Endodermal cell (in vitro differentiated cells): Measurements from ENCODE around the gene RNF111. TPM values are rescaled to one million over a fixed set of nuclear protein-coding genes. Genes with fewer than 3 reads are reported as not detected.

Experiments
- DNase-seq: peaks from one replicate; pipeline ENCODE4 v3.0.0-alpha.2; 2017
- H3K27ac ChIP-seq: 2 replicates; pipeline ENCODE4 v1.5.1; 2013; ENCODE audit warnings: mild to moderate bottlenecking, low read depth, low read length, moderate library complexity
- H3K27me3 ChIP-seq: 2 replicates; pipeline ENCODE4 v1.6.1; 2013; ENCODE audit warnings: mild to moderate bottlenecking, low read length, moderate library complexity; ENCODE audit not compliant: insufficient read depth, control insufficient read depth, poor library complexity, severe bottlenecking
- H3K36me3 ChIP-seq: 2 replicates; pipeline ENCODE4 v1.7.0; 2013; ENCODE audit warnings: mild to moderate bottlenecking, low read length, moderate library complexity; ENCODE audit not compliant: control insufficient read depth, insufficient read depth
- H3K4me1 ChIP-seq: one replicate; pipeline ENCODE4 v1.7.0; 2013; ENCODE audit warnings: low read length; ENCODE audit not compliant: control insufficient read depth, insufficient read depth
- H3K4me3 ChIP-seq: 2 replicates; pipeline ENCODE4 v1.5.1; 2013; ENCODE audit warnings: mild to moderate bottlenecking, low read length, moderate library complexity
- H3K9ac ChIP-seq: 2 replicates; pipeline ENCODE4 v1.6.1; 2013; ENCODE audit warnings: mild to moderate bottlenecking, low read length, moderate library complexity; ENCODE audit not compliant: poor library complexity, severe bottlenecking; ENCODE audit errors: extremely low read depth
- H3K9me3 ChIP-seq: 2 replicates; pipeline ENCODE4 v1.6.1; 2013; ENCODE audit warnings: mild to moderate bottlenecking, low read length, moderate library complexity; ENCODE audit not compliant: control insufficient read depth
- H3K27ac Mint-ChIP-seq: 2 replicates; pipeline ENCODE4 v1.8.0; 2020; ENCODE audit warnings: mixed read lengths
- H3K27me3 Mint-ChIP-seq: 2 replicates; pipeline ENCODE4 v1.8.0; 2021; ENCODE audit warnings: mild to moderate bottlenecking, mixed read lengths; ENCODE audit not compliant: insufficient read depth
- H3K36me3 Mint-ChIP-seq: 2 replicates; pipeline ENCODE4 v1.8.0; 2020; ENCODE audit warnings: low read depth, mixed read lengths
- H3K4me1 Mint-ChIP-seq: 2 replicates; pipeline ENCODE4 v1.8.0; 2020; ENCODE audit warnings: mixed read lengths
- H3K4me3 Mint-ChIP-seq: 2 replicates; pipeline ENCODE4 v1.8.0; 2020; ENCODE audit warnings: mild to moderate bottlenecking, moderate library complexity, mixed read lengths
- H3K9me3 Mint-ChIP-seq: 2 replicates; pipeline ENCODE4 v1.8.0; 2020; ENCODE audit warnings: mild to moderate bottlenecking, mixed read lengths
- CTCF ChIP-seq: fragments of 200-600 bp; sonication (generic); conservative IDR thresholded peaks from 2 replicates; pipeline ENCODE4 v1.5.0; 2021; ENCODE audit warnings: antibody characterized with exemption, mild to moderate bottlenecking
- WGBS, 2 experiments: methylation state at CpG; one replicate each; pipeline versions ENCODE4 v1.1.5 to v1.1.7; 2013; ENCODE audit warnings: missing lambda C conversion rate in 2 of 2, mixed read lengths in 1 of 2; ENCODE audit not compliant: insufficient coverage in 1 of 2, insufficient read length in 1 of 2; 5-methylcytosine and 5-hydroxymethylcytosine counted together
- total RNA-seq, 2 donors: library from RNA; stranded (reverse); fragmentation: NEBNext Ultra II Directional in 1 of 2; extraction: Animal tissue kit (Norgen Biotek cat#: 25700) in 1 of 2; gene quantifications; 2 replicates in 1 of 2; 3 replicates in 1 of 2; pipeline ENCODE4 v1.2.1, GENCODE V29; 2021

RNF111 gene
- total RNA-seq, 2 donors from 2014 or later: 31.6 to 31.9 TPM

DNA sequence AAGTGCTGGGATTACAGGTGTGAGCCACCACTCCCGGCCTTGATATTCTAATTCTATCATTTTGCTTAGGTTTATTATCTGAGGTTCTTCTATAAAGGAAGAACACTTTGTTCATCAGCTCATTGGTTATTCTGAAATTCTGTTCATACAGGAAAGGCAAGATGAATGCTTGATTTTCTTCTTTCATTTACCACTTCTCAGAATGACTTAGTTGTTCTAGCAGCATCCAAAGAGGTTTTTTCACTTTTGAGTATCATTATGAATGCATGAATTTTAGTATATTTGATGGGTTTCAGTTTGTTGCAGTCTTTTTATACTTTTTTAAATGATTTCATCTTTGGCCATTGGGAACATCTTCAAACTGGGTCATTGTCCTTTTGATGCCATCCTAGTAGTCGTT, 51.8 kb downstream of the RNF111 start:
- 88 to 100% methylated on average over 2 of the region's 2 CpGs for WGBS, 2 experiments
- DNase-seq: no peak
- Mint-ChIP-seq H3K27ac (no peak overlapping the region), H3K9me3 (peaks cover 4% of the 10 kb centered on the region), H3K4me1 (no peaks in the 10 kb centered on the region), H3K27me3 (no peaks in the 10 kb centered on the region), H3K4me3 (no peak overlapping the region), H3K36me3 (peaks cover 42% of the 10 kb centered on the region)
- Histone ChIP-seq H3K4me1 (no peaks in the 10 kb centered on the region), H3K9ac (no peak overlapping the region), H3K27ac (no peak overlapping the region), H3K27me3 (no peaks in the 10 kb centered on the region), H3K4me3 (no peak overlapping the region), H3K36me3 (peaks cover 43% of the 10 kb centered on the region), H3K9me3 (peaks cover 10% of the 10 kb centered on the region)
- no peak for TF ChIP-seq CTCF

DNA sequence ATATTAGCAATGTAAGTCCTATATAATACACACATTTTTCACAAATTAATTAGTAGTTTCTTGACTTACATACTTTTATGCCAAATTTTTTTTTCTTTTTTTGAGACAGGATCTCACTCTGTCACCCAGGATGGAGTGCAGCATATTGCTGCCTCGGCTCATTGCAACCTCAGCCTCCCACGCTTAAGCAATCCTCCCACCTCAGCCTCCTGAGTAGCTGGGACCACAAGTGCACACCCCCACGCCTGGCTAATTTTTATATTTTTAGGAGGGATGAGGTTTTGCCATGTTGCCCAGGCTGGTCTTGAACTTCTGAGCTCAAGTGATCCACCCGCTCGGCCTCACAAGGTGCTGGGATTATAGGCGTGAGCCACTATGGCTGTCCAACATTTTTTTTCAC, 54.6 kb downstream of the RNF111 start:
- Histone ChIP-seq H3K27ac (no peak overlapping the region), H3K9ac (no peak overlapping the region), H3K4me3 (no peak overlapping the region), H3K4me1 (no peaks in the 10 kb centered on the region), H3K27me3 (no peaks in the 10 kb centered on the region), H3K36me3 (peaks cover 27% of the 10 kb centered on the region), H3K9me3 (peaks cover under 1% of the 10 kb centered on the region)
- Mint-ChIP-seq H3K27me3 (no peaks in the 10 kb centered on the region), H3K9me3 (no peaks in the 10 kb centered on the region), H3K27ac (no peak overlapping the region), H3K36me3 (peaks cover 33% of the 10 kb centered on the region), H3K4me3 (no peak overlapping the region), H3K4me1 (no peaks in the 10 kb centered on the region)
- 89 to 99% methylated on average over 6 of the region's 6 CpGs for WGBS, 2 experiments
- DNase-seq: no peak
- no peak for TF ChIP-seq CTCF

DNA sequence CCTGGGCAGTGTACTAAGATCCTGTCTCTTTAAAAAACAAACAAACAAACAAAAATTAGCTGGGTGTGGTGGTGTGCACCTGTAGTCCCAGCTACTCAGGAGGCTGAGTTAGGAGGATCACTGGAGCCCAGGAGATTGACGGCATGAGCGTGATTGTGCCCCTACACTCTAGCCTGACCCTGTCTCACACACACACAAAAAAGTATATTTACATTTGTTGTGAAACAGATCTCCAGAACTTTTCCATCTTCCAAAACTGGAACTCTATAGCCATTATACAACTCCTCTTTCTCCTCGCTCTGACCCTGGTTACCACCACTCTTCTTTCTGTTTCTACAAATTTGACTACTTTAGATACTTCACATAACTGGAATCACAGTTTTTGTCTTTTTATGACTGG, 61.4 kb downstream of the RNF111 start:
- Mint-ChIP-seq H3K36me3 (peaks cover 32% of the 10 kb centered on the region), H3K27ac (no peak overlapping the region), H3K4me1 (no peaks in the 10 kb centered on the region), H3K27me3 (no peaks in the 10 kb centered on the region), H3K9me3 (no peaks in the 10 kb centered on the region), H3K4me3 (no peak overlapping the region)
- 95 to 100% methylated on average over 3 of the region's 3 CpGs for WGBS, 2 experiments
- Histone ChIP-seq H3K36me3 (peaks cover 21% of the 10 kb centered on the region), H3K9me3 (no peaks in the 10 kb centered on the region), H3K27me3 (no peaks in the 10 kb centered on the region), H3K27ac (no peak overlapping the region), H3K9ac (no peak overlapping the region), H3K4me3 (no peak overlapping the region), H3K4me1 (no peaks in the 10 kb centered on the region)
- no peak for DNase-seq
- TF ChIP-seq CTCF: no peak
